HepG2 (cell line): Measurements from ENCODE around the gene SFT2D1. TPM values are rescaled to one million over a fixed set of nuclear protein-coding genes. Genes with fewer than 3 reads are reported as not detected.
A peak's percentile ranks its signal among the peaks of the same experiment; 100 is the strongest.

ENCODE experiments used
- CBX1 ChIP-seq: IDR thresholded peaks from one replicate; pipeline ENCODE4 v1.6.1; 2016; ENCODE audit warnings: antibody characterized with exemption, low read depth
- GABPB1 ChIP-seq: IDR thresholded peaks from 2 replicates; pipeline ENCODE4 v1.6.1; 2016; ENCODE audit warnings: mild to moderate bottlenecking, missing genetic modification reagents, moderate library complexity, missing compliant biosample characterization
- HDAC2 ChIP-seq: sonication (generic); formaldehyde crosslinking; IDR thresholded peaks from 2 replicates; pipeline ENCODE4 v1.4.0; 2020; ENCODE audit warnings: missing genetic modification reagents
- HNRNPK ChIP-seq: fragments of 200-400 bp; formaldehyde crosslinking; IDR thresholded peaks from 2 replicates; pipeline ENCODE4 v1.6.1; 2018; ENCODE audit warnings: low read length, low read depth, moderate library complexity, mild to moderate bottlenecking; ENCODE audit not compliant: poor library complexity, severe bottlenecking
- KDM3A ChIP-seq: IDR thresholded peaks from 2 replicates; pipeline ENCODE4 v1.6.1; 2018; ENCODE audit warnings: low read depth, missing compliant biosample characterization
- MEIS1 ChIP-seq: sonication (generic); formaldehyde crosslinking; IDR thresholded peaks from 2 replicates; pipeline ENCODE4 v1.9.0; 2021; ENCODE audit warnings: mild to moderate bottlenecking, missing genetic modification reagents, moderate library complexity, borderline replicate concordance
- TBX2 ChIP-seq: sonication (generic); formaldehyde crosslinking; IDR thresholded peaks from 2 replicates; pipeline ENCODE4 v1.5.0; 2020; ENCODE audit warnings: missing genetic modification reagents, mild to moderate bottlenecking, borderline replicate concordance
- ZFP41 ChIP-seq: sonication (generic); formaldehyde crosslinking; IDR thresholded peaks from 2 replicates; pipeline ENCODE4 v1.4.0; 2020; ENCODE audit warnings: mild to moderate bottlenecking, missing genetic modification reagents, borderline replicate concordance
- ZFP90 ChIP-seq: sonication (generic); formaldehyde crosslinking; IDR thresholded peaks from 2 replicates; pipeline ENCODE4 v1.8.0; 2022; ENCODE audit warnings: missing genetic modification reagents, mild to moderate bottlenecking, inconsistent platforms, borderline replicate concordance
- ZIK1 ChIP-seq: sonication (generic); formaldehyde crosslinking; IDR thresholded peaks from 2 replicates; pipeline ENCODE4 v1.5.0; 2020; ENCODE audit warnings: mild to moderate bottlenecking, low read depth, missing genetic modification reagents, borderline replicate concordance
- ZMYM2 ChIP-seq: sonication (generic); formaldehyde crosslinking; IDR thresholded peaks from 2 replicates; pipeline ENCODE4 v1.8.0; 2022; ENCODE audit warnings: mild to moderate bottlenecking, missing genetic modification reagents
- ZNF251 ChIP-seq: sonication (generic); formaldehyde crosslinking; IDR thresholded peaks from 2 replicates; pipeline ENCODE4 v1.9.0; 2021; ENCODE audit warnings: mild to moderate bottlenecking, missing genetic modification reagents
- ZNF768 ChIP-seq: sonication (generic); formaldehyde crosslinking; IDR thresholded peaks from 2 replicates; pipeline ENCODE4 v1.4.0; 2020; ENCODE audit warnings: missing genetic modification reagents
- ZSCAN21 ChIP-seq: sonication (generic); formaldehyde crosslinking; IDR thresholded peaks from 2 replicates; pipeline ENCODE4 v1.8.0; 2022; ENCODE audit warnings: mild to moderate bottlenecking, missing genetic modification reagents, moderate library complexity, borderline replicate concordance
- ZSCAN31 ChIP-seq: sonication (generic); formaldehyde crosslinking; IDR thresholded peaks from 2 replicates; pipeline ENCODE4 v1.5.0; 2020; ENCODE audit warnings: low read depth, mild to moderate bottlenecking, missing genetic modification reagents
- polyA plus RNA-seq, 8 experiments: library from polyadenylated mRNA; depleted of rRNA in 3 of 8; stranded (reverse) in 7 of 8; unstranded in 1 of 8; fragments of >200 nt; fragmentation: Illumina TruSeq in 4 of 8; extraction: Trizol in 4 of 8; gene quantifications; 2 replicates each; pipeline versions ENCODE4 v1.2.1 to v1.2.3, GENCODE V29; 2011 to 2016; ENCODE audit warnings: low read depth in 4 of 8, missing spikeins in 1 of 8, mixed read lengths in 1 of 8; ENCODE audit not compliant: insufficient read depth in 1 of 8
- total RNA-seq, 5 experiments: library from RNA; depleted of rRNA; stranded (reverse); fragments of >200 nt; fragmentation: Illumina TruSeq; extraction: Trizol; gene quantifications; 2 replicates each; pipeline ENCODE4 v1.2.3, GENCODE V29; 2016; ENCODE audit warnings: low read depth in 1 of 5
- TF ChIP-seq, protein P1 (sequence below): sonication (generic); formaldehyde crosslinking; IDR thresholded peaks from 2 replicates; pipeline ENCODE4 v1.8.0; 2023; ENCODE audit warnings: mild to moderate bottlenecking, missing genetic modification reagents
- TF ChIP-seq, protein P2 (sequence below): sonication (generic); formaldehyde crosslinking; IDR thresholded peaks from 2 replicates; pipeline ENCODE4 v1.9.0; 2022; ENCODE audit warnings: missing genetic modification reagents, mild to moderate bottlenecking, borderline replicate concordance
- TF ChIP-seq, protein P3 (sequence below): sonication (generic); formaldehyde crosslinking; conservative IDR thresholded peaks from 2 replicates; pipeline ENCODE4 v1.4.0; 2020; ENCODE audit warnings: mild to moderate bottlenecking, missing genetic modification reagents, moderate library complexity
- TF ChIP-seq, protein P4 (sequence below): sonication (generic); formaldehyde crosslinking; IDR thresholded peaks from 2 replicates; pipeline ENCODE4 v1.5.1; 2020; ENCODE audit warnings: mild to moderate bottlenecking, moderate library complexity, missing genetic modification reagents

The SFT2D1 gene
- total and polyA plus RNA-seq, 2 of the 13 experiments (the other 11 are each of a cell fraction or from before 2014, with no cell fraction given): 115 to 147 TPM

DNA sequence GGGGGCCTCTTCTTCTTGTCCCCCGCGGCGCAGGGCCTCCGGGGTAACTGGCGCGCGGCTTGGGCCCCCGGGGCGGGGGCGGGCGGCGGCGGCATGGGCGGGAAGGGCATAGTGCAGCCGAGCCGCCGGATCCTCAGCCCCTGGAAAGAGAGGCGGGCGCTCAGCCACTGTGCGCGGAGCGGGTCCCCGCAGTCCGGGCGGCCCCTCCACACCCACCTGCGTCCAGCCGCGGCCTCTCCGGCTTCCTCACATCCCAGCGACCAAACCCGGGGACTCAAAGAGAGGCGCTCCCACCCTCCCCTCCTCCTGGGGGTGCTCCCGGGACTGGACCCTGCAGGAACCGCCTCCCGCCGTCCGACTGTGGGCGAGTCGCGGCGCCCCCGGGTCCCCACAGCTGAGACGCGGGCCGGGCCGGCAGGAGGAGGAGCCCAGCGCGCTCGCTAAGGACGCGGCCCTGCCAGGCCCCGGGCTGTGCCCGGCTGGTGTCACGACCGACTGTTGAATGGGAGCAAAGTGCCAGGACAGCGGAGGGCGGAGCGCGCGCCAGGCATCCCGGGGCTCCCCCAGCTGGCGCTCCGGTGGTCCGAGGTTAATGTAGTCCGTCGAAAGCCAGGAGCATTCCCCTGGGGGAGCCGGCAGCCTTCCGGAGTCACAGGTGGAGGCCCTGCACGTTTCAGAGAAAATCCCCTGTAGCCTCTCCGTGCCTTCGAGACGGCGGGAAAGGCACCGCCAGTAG, 34.1 kb downstream of the SFT2D1 start, which contains the start of gene PRR18 (continued):
- TF ChIP-seq ZNF251 (CRISPR knock-in tag) (no peak), ZNF768 (CRISPR knock-in tag) (no peak), CBX1 (peak; percentile 18), ZMYM2 (CRISPR knock-in tag) (0 out of 2 replicates have a peak, but pooled peaks have one; percentile 21), ZFP90 (CRISPR knock-in tag) (0 out of 2 replicates have a peak, but pooled peaks have one; percentile 44), HNRNPK (no peak), ZIK1 (CRISPR knock-in tag) (no peak), ZFP41 (CRISPR knock-in tag) (no peak), GABPB1 (CRISPR knock-in tag) (peak; percentile 63; the same call in 1 of the 2 replicates), MEIS1 (0 out of 2 replicates have a peak, but pooled peaks have one; percentile 50), KDM3A (0 out of 2 replicates have a peak, but pooled peaks have one; percentile 33), HDAC2 (0 out of 2 replicates have a peak, but pooled peaks have one; percentile 28), ZSCAN21 (peak; percentile 42; the same call in 1 of the 2 replicates), ZSCAN31 (CRISPR knock-in tag) (no peak; the same call in 1 of the 2 replicates), TBX2 (CRISPR knock-in tag) (peak; percentile 58; the same call in 1 of the 2 replicates)
- TF ChIP-seq, protein P1, sequence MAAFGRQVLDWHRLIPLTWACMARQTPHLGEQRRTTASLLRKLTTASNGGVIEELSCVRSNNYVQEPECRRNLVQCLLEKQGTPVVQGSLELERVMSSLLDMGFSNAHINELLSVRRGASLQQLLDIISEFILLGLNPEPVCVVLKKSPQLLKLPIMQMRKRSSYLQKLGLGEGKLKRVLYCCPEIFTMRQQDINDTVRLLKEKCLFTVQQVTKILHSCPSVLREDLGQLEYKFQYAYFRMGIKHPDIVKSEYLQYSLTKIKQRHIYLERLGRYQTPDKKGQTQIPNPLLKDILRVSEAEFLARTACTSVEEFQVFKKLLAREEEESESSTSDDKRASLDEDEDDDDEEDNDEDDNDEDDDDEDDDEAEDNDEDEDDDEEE (CRISPR knock-in tag): 0 out of 2 replicates have a peak, but pooled peaks have one; percentile 62
- TF ChIP-seq, protein P2, sequence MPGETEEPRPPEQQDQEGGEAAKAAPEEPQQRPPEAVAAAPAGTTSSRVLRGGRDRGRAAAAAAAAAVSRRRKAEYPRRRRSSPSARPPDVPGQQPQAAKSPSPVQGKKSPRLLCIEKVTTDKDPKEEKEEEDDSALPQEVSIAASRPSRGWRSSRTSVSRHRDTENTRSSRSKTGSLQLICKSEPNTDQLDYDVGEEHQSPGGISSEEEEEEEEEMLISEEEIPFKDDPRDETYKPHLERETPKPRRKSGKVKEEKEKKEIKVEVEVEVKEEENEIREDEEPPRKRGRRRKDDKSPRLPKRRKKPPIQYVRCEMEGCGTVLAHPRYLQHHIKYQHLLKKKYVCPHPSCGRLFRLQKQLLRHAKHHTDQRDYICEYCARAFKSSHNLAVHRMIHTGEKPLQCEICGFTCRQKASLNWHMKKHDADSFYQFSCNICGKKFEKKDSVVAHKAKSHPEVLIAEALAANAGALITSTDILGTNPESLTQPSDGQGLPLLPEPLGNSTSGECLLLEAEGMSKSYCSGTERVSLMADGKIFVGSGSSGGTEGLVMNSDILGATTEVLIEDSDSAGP (CRISPR knock-in tag): peak; percentile 70; the same call in 1 of the 2 replicates
- TF ChIP-seq, protein P3, sequence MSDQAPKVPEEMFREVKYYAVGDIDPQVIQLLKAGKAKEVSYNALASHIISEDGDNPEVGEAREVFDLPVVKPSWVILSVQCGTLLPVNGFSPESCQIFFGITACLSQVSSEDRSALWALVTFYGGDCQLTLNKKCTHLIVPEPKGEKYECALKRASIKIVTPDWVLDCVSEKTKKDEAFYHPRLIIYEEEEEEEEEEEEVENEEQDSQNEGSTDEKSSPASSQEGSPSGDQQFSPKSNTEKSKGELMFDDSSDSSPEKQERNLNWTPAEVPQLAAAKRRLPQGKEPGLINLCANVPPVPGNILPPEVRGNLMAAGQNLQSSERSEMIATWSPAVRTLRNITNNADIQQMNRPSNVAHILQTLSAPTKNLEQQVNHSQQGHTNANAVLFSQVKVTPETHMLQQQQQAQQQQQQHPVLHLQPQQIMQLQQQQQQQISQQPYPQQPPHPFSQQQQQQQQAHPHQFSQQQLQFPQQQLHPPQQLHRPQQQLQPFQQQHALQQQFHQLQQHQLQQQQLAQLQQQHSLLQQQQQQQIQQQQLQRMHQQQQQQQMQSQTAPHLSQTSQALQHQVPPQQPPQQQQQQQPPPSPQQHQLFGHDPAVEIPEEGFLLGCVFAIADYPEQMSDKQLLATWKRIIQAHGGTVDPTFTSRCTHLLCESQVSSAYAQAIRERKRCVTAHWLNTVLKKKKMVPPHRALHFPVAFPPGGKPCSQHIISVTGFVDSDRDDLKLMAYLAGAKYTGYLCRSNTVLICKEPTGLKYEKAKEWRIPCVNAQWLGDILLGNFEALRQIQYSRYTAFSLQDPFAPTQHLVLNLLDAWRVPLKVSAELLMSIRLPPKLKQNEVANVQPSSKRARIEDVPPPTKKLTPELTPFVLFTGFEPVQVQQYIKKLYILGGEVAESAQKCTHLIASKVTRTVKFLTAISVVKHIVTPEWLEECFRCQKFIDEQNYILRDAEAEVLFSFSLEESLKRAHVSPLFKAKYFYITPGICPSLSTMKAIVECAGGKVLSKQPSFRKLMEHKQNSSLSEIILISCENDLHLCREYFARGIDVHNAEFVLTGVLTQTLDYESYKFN (CRISPR knock-in tag): peak; percentile 26; the same call in 1 of the 2 replicates
- TF ChIP-seq, protein P4, sequence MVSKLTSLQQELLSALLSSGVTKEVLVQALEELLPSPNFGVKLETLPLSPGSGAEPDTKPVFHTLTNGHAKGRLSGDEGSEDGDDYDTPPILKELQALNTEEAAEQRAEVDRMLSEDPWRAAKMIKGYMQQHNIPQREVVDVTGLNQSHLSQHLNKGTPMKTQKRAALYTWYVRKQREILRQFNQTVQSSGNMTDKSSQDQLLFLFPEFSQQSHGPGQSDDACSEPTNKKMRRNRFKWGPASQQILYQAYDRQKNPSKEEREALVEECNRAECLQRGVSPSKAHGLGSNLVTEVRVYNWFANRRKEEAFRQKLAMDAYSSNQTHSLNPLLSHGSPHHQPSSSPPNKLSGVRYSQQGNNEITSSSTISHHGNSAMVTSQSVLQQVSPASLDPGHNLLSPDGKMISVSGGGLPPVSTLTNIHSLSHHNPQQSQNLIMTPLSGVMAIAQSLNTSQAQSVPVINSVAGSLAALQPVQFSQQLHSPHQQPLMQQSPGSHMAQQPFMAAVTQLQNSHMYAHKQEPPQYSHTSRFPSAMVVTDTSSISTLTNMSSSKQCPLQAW (CRISPR knock-in tag): peak; percentile 44; the same call in 1 of the 2 replicates
